Skin of body (tissue), 2 donors: ENCODE results near the gene SENP7. TPM values are rescaled to one million over a fixed set of nuclear protein-coding genes. Genes with fewer than 3 reads are reported as not detected.
A peak's percentile ranks its signal among the peaks of the same experiment; 100 is the strongest.
"Not testable (repeated sequence)": the region's sequence is repeated elsewhere in the genome, so short reads cannot be mapped to it uniquely, and the experiment has no call there.

Experiments used
- DNase-seq: peaks from one replicate; lab custom pipeline; 2025; lab: John Stamatoyannopoulos, UW
- total RNA-seq: library from RNA; depleted of rRNA; stranded (reverse); fragments of >200 nt; gene quantifications from one replicate; pipeline ENCODE4 v1.2.3, GENCODE V29; 2014

The SENP7 gene
- total RNA-seq, 1 donor from 2014 or later, result 41.3 TPM

GRCh38 chr3:101527906-101528305 lies 14.9 kb upstream of the SENP7 start:
- no peak for DNase-seq

- no peak for DNase-seq
Measured at GRCh38 chr3:101527441-101527840, 14.4 kb upstream of the SENP7 start.

GRCh38 chr3:101521211-101521701 lies 8.2 kb upstream of the SENP7 start:
- DNase-seq, result no peak

- no peak for DNase-seq
Measured at GRCh38 chr3:101519685-101520365, 6.8 kb upstream of the SENP7 start.

- DNase-seq, result no peak
Measured at GRCh38 chr3:101518421-101518871, 5.4 kb upstream of the SENP7 start.

GRCh38 chr3:101513419-101513986 lies 491 bp upstream of the SENP7 start:
- DNase-seq, result peak; percentile 56

GRCh38 chr3:101512396-101512645 lies 691 bp downstream of the SENP7 start:
- DNase-seq, result no peak

GRCh38 chr3:101509811-101510210 lies 3.2 kb downstream of the SENP7 start:
- DNase-seq, result no peak

GRCh38 chr3:101509281-101509680 lies 3.7 kb downstream of the SENP7 start:
- no peak for DNase-seq

- no peak for DNase-seq
Measured at GRCh38 chr3:101501783-101502182, 11.2 kb downstream of the SENP7 start.

GRCh38 chr3:101500208-101500607 lies 12.8 kb downstream of the SENP7 start:
- DNase-seq, result no peak

GRCh38 chr3:101497803-101498202 lies 15.2 kb downstream of the SENP7 start:
- no peak for DNase-seq

- DNase-seq, result no peak
Measured at GRCh38 chr3:101495552-101495951, 17.5 kb downstream of the SENP7 start.

- no peak for DNase-seq
Measured at GRCh38 chr3:101484805-101485620, 28.0 kb downstream of the SENP7 start.

GRCh38 chr3:101478980-101479379 lies 34.0 kb downstream of the SENP7 start:
- DNase-seq, result no peak

- not testable (repeated sequence) for DNase-seq
Measured at GRCh38 chr3:101474841-101475552, 38.0 kb downstream of the SENP7 start.

GRCh38 chr3:101468676-101469075 lies 44.3 kb downstream of the SENP7 start:
- not testable (repeated sequence) for DNase-seq

GRCh38 chr3:101467310-101467663 lies 45.7 kb downstream of the SENP7 start:
- not testable (repeated sequence) for DNase-seq

GRCh38 chr3:101466465-101467309 lies 46.3 kb downstream of the SENP7 start:
- DNase-seq, result no peak

- no peak for DNase-seq
Measured at GRCh38 chr3:101464235-101464634, 48.8 kb downstream of the SENP7 start.

- no peak for DNase-seq
Measured at GRCh38 chr3:101461451-101461850, 51.6 kb downstream of the SENP7 start.
